ENCODE data around the gene KIF5A. TPM values are rescaled to one million over a fixed set of nuclear protein-coding genes. Genes with fewer than 3 reads are reported as not detected.

Gene KIF5A
- total RNA-seq, 4 donors from 2014 or later = 2.1 to 3.2 (median 2.4) TPM

DNA sequence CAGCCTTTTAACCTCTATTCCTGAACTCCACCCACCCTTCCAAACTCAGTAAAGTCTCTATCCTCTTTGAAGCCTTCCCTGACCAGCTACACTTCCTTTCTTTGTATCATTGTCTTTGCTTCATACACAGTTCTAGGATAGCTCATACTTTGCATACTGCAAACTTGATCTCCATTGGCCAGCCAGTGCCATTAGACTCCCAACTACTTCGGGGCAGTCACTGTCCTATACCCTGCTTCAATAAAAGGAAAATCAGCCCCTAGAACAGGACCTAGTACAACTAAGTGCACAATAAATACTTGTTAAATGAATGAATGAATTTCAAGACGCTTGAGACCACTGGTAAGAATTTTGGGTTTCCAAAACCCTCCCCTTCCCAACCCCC, 40.6 kb downstream of the KIF5A start:
- H3K36me3 ChIP-seq = peaks cover 6 to 18% (median 8%) of the 10 kb centered on the region in 4 donors
- peak overlapping the region; percentile 72 to 84 (median 81) for H3K27ac ChIP-seq (replicated peaks in 1 of 4)
- peaks cover 0 to 6% (median 0%) of the 10 kb centered on the region in 4 donors for H3K27me3 ChIP-seq
- H3K4me3 ChIP-seq = peak overlapping the region; percentile 69 to 95 (median 77)
- intact Hi-C loops (cut with DNase I) = no loop called here
- DNase-seq (ENCODE audit: extremely low spot score) = no peak
- no peaks in the 10 kb centered on the region for H3K9me3 ChIP-seq
- peaks cover 7 to 34% (median 25%) of the 10 kb centered on the region in 4 donors for H3K4me1 ChIP-seq
- 26% methylated on average over 2 of the region's 2 CpGs for WGBS
- TF ChIP-seq EP300 (IDR thresholded peaks at IDR 0.05) (no peak), POLR2A (IDR thresholded peaks at IDR 0.05; ENCODE audit: low read depth) (no peak), POLR2AphosphoS5 (IDR thresholded peaks at IDR 0.05) (no peak)
- TF ChIP-seq, protein P1, sequence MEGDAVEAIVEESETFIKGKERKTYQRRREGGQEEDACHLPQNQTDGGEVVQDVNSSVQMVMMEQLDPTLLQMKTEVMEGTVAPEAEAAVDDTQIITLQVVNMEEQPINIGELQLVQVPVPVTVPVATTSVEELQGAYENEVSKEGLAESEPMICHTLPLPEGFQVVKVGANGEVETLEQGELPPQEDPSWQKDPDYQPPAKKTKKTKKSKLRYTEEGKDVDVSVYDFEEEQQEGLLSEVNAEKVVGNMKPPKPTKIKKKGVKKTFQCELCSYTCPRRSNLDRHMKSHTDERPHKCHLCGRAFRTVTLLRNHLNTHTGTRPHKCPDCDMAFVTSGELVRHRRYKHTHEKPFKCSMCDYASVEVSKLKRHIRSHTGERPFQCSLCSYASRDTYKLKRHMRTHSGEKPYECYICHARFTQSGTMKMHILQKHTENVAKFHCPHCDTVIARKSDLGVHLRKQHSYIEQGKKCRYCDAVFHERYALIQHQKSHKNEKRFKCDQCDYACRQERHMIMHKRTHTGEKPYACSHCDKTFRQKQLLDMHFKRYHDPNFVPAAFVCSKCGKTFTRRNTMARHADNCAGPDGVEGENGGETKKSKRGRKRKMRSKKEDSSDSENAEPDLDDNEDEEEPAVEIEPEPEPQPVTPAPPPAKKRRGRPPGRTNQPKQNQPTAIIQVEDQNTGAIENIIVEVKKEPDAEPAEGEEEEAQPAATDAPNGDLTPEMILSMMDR (IDR thresholded peaks at IDR 0.05) = no peak

DNA sequence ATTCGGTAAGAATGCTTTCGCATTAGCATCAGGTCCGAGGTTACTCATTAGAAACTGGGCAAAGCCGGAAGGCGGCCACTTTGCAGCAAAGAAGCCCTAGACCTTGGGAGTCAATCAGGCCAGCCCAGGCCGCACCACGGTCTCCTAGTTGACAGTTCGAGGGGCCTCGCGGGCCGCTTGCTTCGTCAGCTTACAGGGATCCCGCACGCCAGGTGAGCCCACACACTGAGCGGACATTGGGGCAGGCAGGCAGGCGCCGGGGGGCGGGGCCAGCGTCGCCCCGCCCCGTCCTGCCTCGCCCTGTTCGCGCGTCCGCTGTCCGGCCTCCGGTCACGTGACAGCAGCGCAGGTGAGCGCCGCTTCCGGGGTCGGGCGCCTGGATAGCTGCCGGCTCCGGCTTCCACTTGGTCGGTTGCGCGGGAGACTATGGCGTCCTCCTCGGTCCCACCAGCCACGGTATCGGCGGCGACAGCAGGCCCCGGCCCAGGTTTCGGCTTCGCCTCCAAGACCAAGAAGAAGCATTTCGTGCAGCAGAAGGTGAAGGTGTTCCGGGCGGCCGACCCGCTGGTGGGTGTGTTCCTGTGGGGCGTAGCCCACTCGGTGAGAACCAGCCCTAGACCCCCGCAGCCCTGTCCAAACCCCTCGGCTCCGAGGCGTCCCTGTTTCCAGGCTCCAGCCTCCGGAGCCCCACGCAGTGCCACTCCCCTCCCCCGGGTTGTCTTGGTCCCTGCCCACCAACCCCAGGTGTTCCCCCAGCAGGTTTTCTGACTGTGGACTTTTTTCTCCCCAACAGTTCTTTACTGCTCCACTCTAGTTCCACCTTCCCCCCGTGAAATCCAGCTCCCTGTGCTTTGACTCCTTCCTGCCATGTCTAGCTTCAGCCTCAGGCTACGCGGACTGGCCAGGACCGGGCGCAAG, 41.3 kb downstream of the KIF5A start, which contains the start of gene PIP4K2C:
PIP4K2C (plus strand) TSS at position 329 of the 918 bp plus-strand sequence; CDS start at position 427, 98 bp downstream.
- peaks cover 0 to 6% (median 0%) of the 10 kb centered on the region in 4 donors for H3K27me3 ChIP-seq
- WGBS = 1% methylated on average over 14 of the region's 69 CpGs
- peak within 1 kb of the TSS; percentile 69 to 95 (median 77) for H3K4me3 ChIP-seq
- TF ChIP-seq, protein P1 (IDR thresholded peaks at IDR 0.05) = peak in 1 of 3 experiments; percentile 23
- no peak for TF ChIP-seq EP300 (IDR thresholded peaks at IDR 0.05)
- TF ChIP-seq POLR2A (IDR thresholded peaks at IDR 0.05; ENCODE audit: low read depth) = no peak
- peak; percentile 79 to 83 for TF ChIP-seq POLR2AphosphoS5 (IDR thresholded peaks at IDR 0.05)
- no peaks in the 10 kb centered on the region for H3K9me3 ChIP-seq
- no peak for DNase-seq (ENCODE audit: extremely low spot score)
- H3K27ac ChIP-seq (replicated peaks in 1 of 4) = peak within 1 kb of the TSS; percentile 72 to 84 (median 81)
- intact Hi-C loops (cut with DNase I) = no loop called here
- peaks cover 7 to 34% (median 25%) of the 10 kb centered on the region in 4 donors for H3K4me1 ChIP-seq
- H3K36me3 ChIP-seq = peaks cover 12 to 25% (median 14%) of the 10 kb centered on the region in 4 donors

DNA sequence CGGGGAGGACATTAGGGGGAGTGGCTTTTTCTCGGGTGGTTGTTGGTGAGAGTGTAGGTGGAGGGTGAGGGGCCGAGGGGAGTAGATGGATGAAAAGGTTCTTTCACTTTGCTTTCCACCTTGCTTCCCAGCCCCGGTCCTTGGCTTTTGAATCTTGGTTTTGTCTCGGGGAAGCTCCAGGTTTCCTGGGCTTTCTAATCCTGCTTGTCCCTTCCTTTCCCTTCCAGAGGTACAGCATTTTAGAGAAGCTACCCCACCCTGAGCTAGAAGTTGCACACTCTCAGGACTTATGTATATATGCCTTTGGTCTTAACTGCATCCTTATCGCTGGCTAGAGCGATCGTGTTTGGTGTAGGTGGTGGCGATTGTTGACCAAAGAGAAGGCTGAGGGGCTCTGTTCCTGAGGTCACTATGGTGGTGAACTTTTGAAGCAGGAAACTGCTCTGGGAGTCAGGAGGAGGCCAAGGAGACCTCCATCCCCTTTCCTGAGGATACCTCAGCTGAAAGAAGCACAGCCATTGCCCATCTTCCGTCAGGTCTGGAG, 42.0 kb downstream of the KIF5A start:
- Histone ChIP-seq H3K9me3 (no peaks in the 10 kb centered on the region), H3K4me1 (peaks cover 7 to 34% (median 25%) of the 10 kb centered on the region in 4 donors), H3K27ac (replicated peaks in 1 of 4) (peak overlapping the region; percentile 72 to 84 (median 81)), H3K27me3 (peaks cover 0 to 6% (median 0%) of the 10 kb centered on the region in 4 donors), H3K4me3 (peak overlapping the region; percentile 69 to 95 (median 77)), H3K36me3 (peaks cover 12 to 32% (median 21%) of the 10 kb centered on the region in 4 donors)
- DNase-seq (ENCODE audit: extremely low spot score) = no peak
- intact Hi-C loops (cut with DNase I) = no loop called here
- TF ChIP-seq EP300 (IDR thresholded peaks at IDR 0.05) (no peak), POLR2A (IDR thresholded peaks at IDR 0.05; ENCODE audit: low read depth) (no peak), POLR2AphosphoS5 (IDR thresholded peaks at IDR 0.05) (no peak)
- TF ChIP-seq, protein P1 (IDR thresholded peaks at IDR 0.05) = no peak
- WGBS = 49% methylated on average over 10 of the region's 10 CpGs

DNA sequence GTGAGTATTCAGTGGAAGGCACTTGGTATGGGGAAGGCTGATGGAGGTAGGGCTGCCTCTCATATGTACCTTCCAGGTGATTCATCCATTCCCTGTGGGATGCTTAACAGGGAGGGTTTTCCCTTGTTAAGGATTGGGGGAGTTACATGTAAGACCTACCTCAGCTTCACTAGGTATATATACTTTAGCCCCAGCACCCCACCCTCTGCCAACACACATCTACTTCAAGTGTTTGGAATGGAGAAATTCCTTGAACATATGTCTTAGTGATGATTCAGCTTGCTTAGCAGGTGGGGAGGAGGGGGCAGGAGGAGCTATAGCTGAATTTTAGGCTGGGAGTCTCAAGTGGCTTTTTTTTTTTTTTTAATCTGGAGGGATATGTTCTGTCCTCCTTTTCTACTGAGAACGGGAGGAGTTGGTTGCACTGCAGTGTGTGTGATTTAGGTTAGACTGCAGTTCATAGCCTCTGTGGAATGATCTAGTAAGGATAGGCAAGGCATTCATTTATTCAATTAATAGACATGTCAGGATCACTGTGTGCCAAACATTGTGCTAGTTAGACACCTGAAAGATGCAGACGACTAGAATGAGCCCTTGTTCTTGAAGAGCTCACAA, 42.8 kb downstream of the KIF5A start:
- intact Hi-C loops (cut with DNase I) = no loop called here
- no peak for DNase-seq (ENCODE audit: extremely low spot score)
- H3K27me3 ChIP-seq = peaks cover 0 to 2% (median 0%) of the 10 kb centered on the region in 4 donors
- 78% methylated on average over 2 of the region's 2 CpGs for WGBS
- H3K4me1 ChIP-seq = peaks cover 7 to 34% (median 25%) of the 10 kb centered on the region in 4 donors
- no peak overlapping the region for H3K4me3 ChIP-seq
- no peaks in the 10 kb centered on the region for H3K9me3 ChIP-seq
- H3K36me3 ChIP-seq = peaks cover 12 to 39% (median 26%) of the 10 kb centered on the region in 4 donors
- TF ChIP-seq POLR2A (IDR thresholded peaks at IDR 0.05; ENCODE audit: low read depth) = no peak
- no peak for TF ChIP-seq EP300 (IDR thresholded peaks at IDR 0.05)
- TF ChIP-seq, protein P1 (IDR thresholded peaks at IDR 0.05) = no peak
- no peak for TF ChIP-seq POLR2AphosphoS5 (IDR thresholded peaks at IDR 0.05)
- no peak overlapping the region for H3K27ac ChIP-seq (replicated peaks in 1 of 4)

Measured in esophagus muscularis mucosa (tissue), 4 donors.